GM23338 (cell line): ENCODE measurements around the gene ATP1B3. TPM values are rescaled to one million over a fixed set of nuclear protein-coding genes. Genes with fewer than 3 reads are reported as not detected.
"Not testable (repeated sequence)": the region's sequence is repeated elsewhere in the genome, so short reads cannot be mapped to it uniquely, and the experiment has no call there.

ENCODE experiments used
- ATAC-seq: fragments of 200-7000 bp; cut with Tn5 transposase; 3 replicates; pipeline ENCODE4 v1.9.1; 2020
- DNase-seq: peaks from one replicate; pipeline ENCODE4 v3.0.0-alpha.2; 2015; ENCODE audit warnings: low spot score
- H2AFZ ChIP-seq: fragments of 200-600 bp; sonication (generic); 2 replicates; pipeline ENCODE4 v1.8.0; 2016; ENCODE audit warnings: antibody characterized with exemption, mild to moderate bottlenecking, moderate library complexity
- H3F3A ChIP-seq: fragments of 200-600 bp; sonication (generic); replicated peaks from 2 replicates; pipeline ENCODE4 v1.8.0; 2017; ENCODE audit warnings: antibody characterized with exemption, mixed run types, low read depth
- H3K27ac ChIP-seq: fragments of 200-600 bp; sonication (generic); 2 replicates; pipeline ENCODE4 v1.6.1; 2016; ENCODE audit warnings: low read depth
- H3K27me3 ChIP-seq: fragments of 200-600 bp; sonication (generic); 2 replicates; pipeline ENCODE4 v1.8.0; 2016; ENCODE audit warnings: mild to moderate bottlenecking, mixed run types, moderate library complexity; ENCODE audit not compliant: insufficient read depth
- H3K36me3 ChIP-seq: fragments of 200-600 bp; sonication (generic); 2 replicates; pipeline ENCODE4 v1.8.0; 2016; ENCODE audit warnings: mild to moderate bottlenecking; ENCODE audit not compliant: insufficient read depth
- H3K4me1 ChIP-seq: fragments of 200-600 bp; sonication (generic); 2 replicates; pipeline ENCODE4 v1.8.0; 2016; ENCODE audit warnings: mild to moderate bottlenecking, moderate library complexity; ENCODE audit not compliant: insufficient read depth
- H3K4me2 ChIP-seq: fragments of 200-600 bp; sonication (generic); 2 replicates; pipeline ENCODE4 v1.7.1; 2017; ENCODE audit warnings: mixed run types
- H3K4me3 ChIP-seq: fragments of 200-600 bp; sonication (generic); 2 replicates; pipeline ENCODE4 v1.6.1; 2016; ENCODE audit warnings: mixed run types
- H3K79me2 ChIP-seq: fragments of 200-600 bp; sonication (generic); replicated peaks from 2 replicates; pipeline ENCODE4 v1.8.0; 2017; ENCODE audit warnings: mild to moderate bottlenecking; ENCODE audit not compliant: insufficient read depth
- H3K9me2 ChIP-seq: fragments of 200-600 bp; sonication (generic); 2 replicates; pipeline ENCODE4 v1.8.0; 2017; ENCODE audit not compliant: insufficient read depth
- H4K20me1 ChIP-seq: fragments of 200-600 bp; sonication (generic); replicated peaks from 2 replicates; pipeline ENCODE4 v1.8.0; 2017; ENCODE audit warnings: mild to moderate bottlenecking; ENCODE audit not compliant: insufficient read depth
- H3K27ac Mint-ChIP-seq: 2 replicates; pipeline ENCODE4 v1.8.0; 2020; ENCODE audit warnings: inconsistent platforms, mild to moderate bottlenecking, moderate library complexity, mixed read lengths
- H3K27me3 Mint-ChIP-seq: 3 replicates; pipeline ENCODE4 v1.8.0; 2022; ENCODE audit warnings: low read depth, mild to moderate bottlenecking, moderate library complexity, mixed read lengths, inconsistent platforms; ENCODE audit not compliant: insufficient read depth, poor library complexity
- H3K36me3 Mint-ChIP-seq: 3 replicates; pipeline ENCODE4 v1.8.0; 2021; ENCODE audit warnings: low read depth, mild to moderate bottlenecking, inconsistent platforms, moderate library complexity, mixed read lengths
- H3K4me1 Mint-ChIP-seq: 3 replicates; pipeline ENCODE4 v1.8.0; 2020; ENCODE audit warnings: mild to moderate bottlenecking, inconsistent platforms, mixed read lengths
- H3K4me3 Mint-ChIP-seq: 3 replicates; pipeline ENCODE4 v1.8.0; 2021; ENCODE audit warnings: moderate library complexity, mild to moderate bottlenecking, inconsistent platforms, mixed read lengths
- H3K9me3 Mint-ChIP-seq: 3 replicates; pipeline ENCODE4 v1.8.0; 2020; ENCODE audit warnings: moderate library complexity, mild to moderate bottlenecking, inconsistent platforms, mixed read lengths
- CREB1 ChIP-seq: fragments of 250-450 bp; sonication (Bioruptor Pico); IDR thresholded peaks from 2 replicates; pipeline ENCODE4 v1.5.0; 2020; ENCODE audit warnings: low read depth, mild to moderate bottlenecking, moderate library complexity
- EZH2phosphoT487 ChIP-seq: fragments of 200-600 bp; sonication (generic); IDR thresholded peaks from one replicate; pipeline ENCODE4 v1.8.1; 2018; ENCODE audit warnings: antibody characterized with exemption; ENCODE audit not compliant: unreplicated experiment
- NANOG ChIP-seq: IDR thresholded peaks from 2 replicates; pipeline ENCODE4 v1.6.1; 2016; ENCODE audit warnings: antibody characterized with exemption, borderline replicate concordance
- POLR2AphosphoS5 ChIP-seq: IDR thresholded peaks from 2 replicates; pipeline ENCODE4 v1.6.1; 2016; ENCODE audit warnings: antibody characterized with exemption, low read depth
- polyA plus RNA-seq: library from polyadenylated mRNA; unstranded; fragments of >200 nt; fragmentation: Nextera tagmentation; extraction: Ambion mirVana; gene quantifications from 2 replicates; pipeline ENCODE4 v1.2.1, GENCODE V29; 2016
- total RNA-seq: library from RNA; depleted of rRNA; stranded (reverse); fragments of >200 nt; shearing (Covaris generic); gene quantifications from 2 replicates; pipeline ENCODE4 v1.2.3, GENCODE V29; 2014
- TF ChIP-seq, protein P1 (sequence below): IDR thresholded peaks from 2 replicates; pipeline ENCODE4 v1.6.1; 2016; ENCODE audit warnings: antibody characterized with exemption
- TF ChIP-seq, protein P2 (sequence below), 2 experiments: fragments of 200-600 bp in 1 of 2; sonication (generic) in 1 of 2; conservative IDR thresholded peaks; 2 replicates each; pipeline versions ENCODE4 v1.5.1 to v1.6.1; 2016 to 2017; ENCODE audit warnings: antibody characterized with exemption in 2 of 2, low read depth in 2 of 2, mild to moderate bottlenecking in 2 of 2, moderate library complexity in 1 of 2
- TF ChIP-seq, protein P3 (sequence below): fragments of 250-450 bp; sonication (Bioruptor Pico); IDR thresholded peaks from 2 replicates; pipeline ENCODE4 v1.5.0; 2020; ENCODE audit warnings: mild to moderate bottlenecking, moderate library complexity

ATP1B3 gene
- total and polyA plus RNA-seq, 2 experiments from 2014 or later = 135 to 315 TPM

DNA sequence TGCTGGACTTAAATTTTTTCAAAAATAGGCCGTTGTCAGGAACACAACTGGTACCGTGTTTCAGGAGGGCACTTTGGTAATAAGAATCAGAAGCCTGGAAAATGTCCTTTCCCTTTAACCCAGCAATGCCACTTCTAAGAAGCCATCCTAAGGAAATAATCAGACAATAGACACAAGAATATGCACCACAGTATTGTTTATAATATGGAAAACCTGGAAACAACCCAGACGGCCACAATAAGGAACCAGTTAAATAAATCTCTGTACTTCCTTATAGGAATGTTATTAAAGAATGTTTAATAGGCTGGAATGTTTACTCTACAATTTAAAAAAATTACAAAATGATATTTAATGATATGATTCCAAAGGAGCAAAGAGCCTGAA lies 30.4 kb upstream of the ATP1B3 start:
- H3K27me3 Mint-ChIP-seq = peaks cover 5% of the 10 kb centered on the region
- H3K9me3 Mint-ChIP-seq = no peaks in the 10 kb centered on the region; the same call in 2 of the 3 replicates
- H3K27ac Mint-ChIP-seq = no peak overlapping the region
- Histone ChIP-seq H3K79me2 (no peaks in the 10 kb centered on the region), H3K27me3 (no peaks in the 10 kb centered on the region), H3K4me3 (no peak overlapping the region), H3F3A (no peaks in the 10 kb centered on the region), H3K4me2 (no peak overlapping the region), H4K20me1 (no peaks in the 10 kb centered on the region), H2AFZ (no peak overlapping the region), H3K9me2 (no peaks in the 10 kb centered on the region), H3K4me1 (peaks cover 4% of the 10 kb centered on the region), H3K36me3 (no peaks in the 10 kb centered on the region), H3K27ac (no peak overlapping the region)
- ATAC-seq = no peak
- H3K36me3 Mint-ChIP-seq = no peaks in the 10 kb centered on the region
- no peak overlapping the region for H3K4me3 Mint-ChIP-seq
- TF ChIP-seq POLR2AphosphoS5 = no peak
- TF ChIP-seq, protein P1, sequence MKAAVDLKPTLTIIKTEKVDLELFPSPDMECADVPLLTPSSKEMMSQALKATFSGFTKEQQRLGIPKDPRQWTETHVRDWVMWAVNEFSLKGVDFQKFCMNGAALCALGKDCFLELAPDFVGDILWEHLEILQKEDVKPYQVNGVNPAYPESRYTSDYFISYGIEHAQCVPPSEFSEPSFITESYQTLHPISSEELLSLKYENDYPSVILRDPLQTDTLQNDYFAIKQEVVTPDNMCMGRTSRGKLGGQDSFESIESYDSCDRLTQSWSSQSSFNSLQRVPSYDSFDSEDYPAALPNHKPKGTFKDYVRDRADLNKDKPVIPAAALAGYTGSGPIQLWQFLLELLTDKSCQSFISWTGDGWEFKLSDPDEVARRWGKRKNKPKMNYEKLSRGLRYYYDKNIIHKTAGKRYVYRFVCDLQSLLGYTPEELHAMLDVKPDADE = no peak
- no peak for TF ChIP-seq EZH2phosphoT487
- H3K4me1 Mint-ChIP-seq = peaks cover 4% of the 10 kb centered on the region; the same call in 2 of the 3 replicates
- no peak for DNase-seq

DNA sequence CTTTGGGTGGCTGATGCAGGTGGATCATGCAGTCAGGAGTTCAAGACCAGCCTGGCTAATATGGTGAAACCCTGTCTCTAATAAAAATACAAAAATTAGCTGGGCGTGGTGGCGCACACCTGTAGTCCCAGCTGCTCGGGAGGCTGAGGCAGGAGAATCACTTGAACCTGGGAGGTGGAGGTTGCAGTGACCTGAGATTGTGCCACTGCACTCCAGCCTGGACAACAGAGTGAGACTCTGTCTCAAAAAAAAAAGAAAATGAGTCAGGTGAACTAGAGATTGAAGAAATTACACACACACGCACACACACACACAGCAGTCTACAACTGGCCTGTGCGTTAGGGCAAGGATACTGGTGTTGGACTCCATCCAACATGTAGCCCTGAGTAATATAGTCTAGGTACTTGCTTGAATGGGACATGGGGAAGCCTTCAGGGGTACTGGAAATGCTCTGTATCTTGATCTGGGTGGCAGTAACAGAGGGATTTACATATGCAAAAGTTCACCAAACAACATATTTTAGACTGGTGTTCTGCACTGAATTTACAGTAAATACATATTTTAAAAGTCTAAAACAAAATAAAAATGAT lies 28.2 kb upstream of the ATP1B3 start:
- not testable (repeated sequence) for H3K4me2 ChIP-seq, H3K27me3 Mint-ChIP-seq, ATAC-seq, H3K27me3 ChIP-seq, H3F3A ChIP-seq, H3K36me3 Mint-ChIP-seq, H4K20me1 ChIP-seq, H3K4me1 Mint-ChIP-seq, H3K27ac Mint-ChIP-seq, DNase-seq, H3K4me3 ChIP-seq, H2AFZ ChIP-seq, H3K4me3 Mint-ChIP-seq, H3K9me2 ChIP-seq, H3K79me2 ChIP-seq, H3K4me1 ChIP-seq, H3K9me3 Mint-ChIP-seq, H3K36me3 ChIP-seq, H3K27ac ChIP-seq

DNA sequence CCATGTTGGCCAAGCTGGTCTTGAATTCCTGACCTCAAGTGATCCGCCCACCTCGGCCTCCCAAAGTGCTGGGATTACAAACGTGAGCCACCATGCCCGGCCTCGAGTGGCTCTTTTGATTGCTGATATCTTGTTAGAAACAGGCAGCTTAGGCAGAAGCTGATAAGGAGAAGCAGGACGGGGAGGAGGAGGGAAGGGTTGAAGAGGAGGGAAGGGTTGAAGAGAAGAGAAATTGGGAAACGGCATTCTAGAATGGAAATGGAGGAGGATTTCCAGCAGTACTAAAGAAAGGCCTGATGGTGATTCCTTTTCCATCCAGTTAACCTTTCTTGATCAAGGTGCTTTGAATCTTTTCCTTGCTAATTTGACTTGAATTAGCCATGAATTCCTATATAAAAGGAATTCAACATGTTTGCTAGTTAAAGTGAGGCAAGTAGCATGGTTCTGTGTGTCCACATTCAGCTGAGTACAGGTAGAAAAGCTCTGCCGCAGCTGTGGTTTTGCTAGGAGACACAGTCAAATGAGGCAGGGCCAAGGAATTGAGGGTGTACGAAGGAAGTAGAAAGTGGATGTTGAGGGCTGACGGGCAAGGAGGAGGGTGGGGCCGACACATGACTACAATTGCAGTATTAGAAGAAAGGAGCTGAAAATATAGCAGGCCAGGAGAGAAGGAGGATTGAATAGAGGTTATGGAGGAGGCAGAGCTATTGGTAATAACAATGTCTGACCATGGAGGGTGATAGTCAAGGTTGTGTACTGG lies 27.2 kb upstream of the ATP1B3 start:
- no peaks in the 10 kb centered on the region for H3K36me3 ChIP-seq
- DNase-seq (no peak), ATAC-seq (no peak)
- H3K27me3 ChIP-seq = no peaks in the 10 kb centered on the region
- no peak overlapping the region for H3K4me2 ChIP-seq
- Mint-ChIP-seq H3K27ac (no peak overlapping the region), H3K4me1 (no peaks in the 10 kb centered on the region), H3K9me3 (no peaks in the 10 kb centered on the region; the same call in 2 of the 3 replicates), H3K27me3 (peaks cover 5% of the 10 kb centered on the region), H3K4me3 (no peak overlapping the region), H3K36me3 (no peaks in the 10 kb centered on the region)
- H3K4me1 ChIP-seq = no peaks in the 10 kb centered on the region
- H3F3A ChIP-seq = no peaks in the 10 kb centered on the region
- no peaks in the 10 kb centered on the region for H4K20me1 ChIP-seq
- H3K79me2 ChIP-seq = no peaks in the 10 kb centered on the region
- peak overlapping the region; percentile 50 for H2AFZ ChIP-seq
- no peak overlapping the region for H3K27ac ChIP-seq
- H3K4me3 ChIP-seq = no peak overlapping the region
- H3K9me2 ChIP-seq = no peaks in the 10 kb centered on the region
- TF ChIP-seq NANOG (no peak), CREB1 (CRISPR knock-in tag) (no peak)
- TF ChIP-seq, protein P2, sequence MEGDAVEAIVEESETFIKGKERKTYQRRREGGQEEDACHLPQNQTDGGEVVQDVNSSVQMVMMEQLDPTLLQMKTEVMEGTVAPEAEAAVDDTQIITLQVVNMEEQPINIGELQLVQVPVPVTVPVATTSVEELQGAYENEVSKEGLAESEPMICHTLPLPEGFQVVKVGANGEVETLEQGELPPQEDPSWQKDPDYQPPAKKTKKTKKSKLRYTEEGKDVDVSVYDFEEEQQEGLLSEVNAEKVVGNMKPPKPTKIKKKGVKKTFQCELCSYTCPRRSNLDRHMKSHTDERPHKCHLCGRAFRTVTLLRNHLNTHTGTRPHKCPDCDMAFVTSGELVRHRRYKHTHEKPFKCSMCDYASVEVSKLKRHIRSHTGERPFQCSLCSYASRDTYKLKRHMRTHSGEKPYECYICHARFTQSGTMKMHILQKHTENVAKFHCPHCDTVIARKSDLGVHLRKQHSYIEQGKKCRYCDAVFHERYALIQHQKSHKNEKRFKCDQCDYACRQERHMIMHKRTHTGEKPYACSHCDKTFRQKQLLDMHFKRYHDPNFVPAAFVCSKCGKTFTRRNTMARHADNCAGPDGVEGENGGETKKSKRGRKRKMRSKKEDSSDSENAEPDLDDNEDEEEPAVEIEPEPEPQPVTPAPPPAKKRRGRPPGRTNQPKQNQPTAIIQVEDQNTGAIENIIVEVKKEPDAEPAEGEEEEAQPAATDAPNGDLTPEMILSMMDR (conservative IDR thresholded peaks at IDR 0.05; ENCODE audit: low read depth in 2 of 2) = no peak
- TF ChIP-seq, protein P3, sequence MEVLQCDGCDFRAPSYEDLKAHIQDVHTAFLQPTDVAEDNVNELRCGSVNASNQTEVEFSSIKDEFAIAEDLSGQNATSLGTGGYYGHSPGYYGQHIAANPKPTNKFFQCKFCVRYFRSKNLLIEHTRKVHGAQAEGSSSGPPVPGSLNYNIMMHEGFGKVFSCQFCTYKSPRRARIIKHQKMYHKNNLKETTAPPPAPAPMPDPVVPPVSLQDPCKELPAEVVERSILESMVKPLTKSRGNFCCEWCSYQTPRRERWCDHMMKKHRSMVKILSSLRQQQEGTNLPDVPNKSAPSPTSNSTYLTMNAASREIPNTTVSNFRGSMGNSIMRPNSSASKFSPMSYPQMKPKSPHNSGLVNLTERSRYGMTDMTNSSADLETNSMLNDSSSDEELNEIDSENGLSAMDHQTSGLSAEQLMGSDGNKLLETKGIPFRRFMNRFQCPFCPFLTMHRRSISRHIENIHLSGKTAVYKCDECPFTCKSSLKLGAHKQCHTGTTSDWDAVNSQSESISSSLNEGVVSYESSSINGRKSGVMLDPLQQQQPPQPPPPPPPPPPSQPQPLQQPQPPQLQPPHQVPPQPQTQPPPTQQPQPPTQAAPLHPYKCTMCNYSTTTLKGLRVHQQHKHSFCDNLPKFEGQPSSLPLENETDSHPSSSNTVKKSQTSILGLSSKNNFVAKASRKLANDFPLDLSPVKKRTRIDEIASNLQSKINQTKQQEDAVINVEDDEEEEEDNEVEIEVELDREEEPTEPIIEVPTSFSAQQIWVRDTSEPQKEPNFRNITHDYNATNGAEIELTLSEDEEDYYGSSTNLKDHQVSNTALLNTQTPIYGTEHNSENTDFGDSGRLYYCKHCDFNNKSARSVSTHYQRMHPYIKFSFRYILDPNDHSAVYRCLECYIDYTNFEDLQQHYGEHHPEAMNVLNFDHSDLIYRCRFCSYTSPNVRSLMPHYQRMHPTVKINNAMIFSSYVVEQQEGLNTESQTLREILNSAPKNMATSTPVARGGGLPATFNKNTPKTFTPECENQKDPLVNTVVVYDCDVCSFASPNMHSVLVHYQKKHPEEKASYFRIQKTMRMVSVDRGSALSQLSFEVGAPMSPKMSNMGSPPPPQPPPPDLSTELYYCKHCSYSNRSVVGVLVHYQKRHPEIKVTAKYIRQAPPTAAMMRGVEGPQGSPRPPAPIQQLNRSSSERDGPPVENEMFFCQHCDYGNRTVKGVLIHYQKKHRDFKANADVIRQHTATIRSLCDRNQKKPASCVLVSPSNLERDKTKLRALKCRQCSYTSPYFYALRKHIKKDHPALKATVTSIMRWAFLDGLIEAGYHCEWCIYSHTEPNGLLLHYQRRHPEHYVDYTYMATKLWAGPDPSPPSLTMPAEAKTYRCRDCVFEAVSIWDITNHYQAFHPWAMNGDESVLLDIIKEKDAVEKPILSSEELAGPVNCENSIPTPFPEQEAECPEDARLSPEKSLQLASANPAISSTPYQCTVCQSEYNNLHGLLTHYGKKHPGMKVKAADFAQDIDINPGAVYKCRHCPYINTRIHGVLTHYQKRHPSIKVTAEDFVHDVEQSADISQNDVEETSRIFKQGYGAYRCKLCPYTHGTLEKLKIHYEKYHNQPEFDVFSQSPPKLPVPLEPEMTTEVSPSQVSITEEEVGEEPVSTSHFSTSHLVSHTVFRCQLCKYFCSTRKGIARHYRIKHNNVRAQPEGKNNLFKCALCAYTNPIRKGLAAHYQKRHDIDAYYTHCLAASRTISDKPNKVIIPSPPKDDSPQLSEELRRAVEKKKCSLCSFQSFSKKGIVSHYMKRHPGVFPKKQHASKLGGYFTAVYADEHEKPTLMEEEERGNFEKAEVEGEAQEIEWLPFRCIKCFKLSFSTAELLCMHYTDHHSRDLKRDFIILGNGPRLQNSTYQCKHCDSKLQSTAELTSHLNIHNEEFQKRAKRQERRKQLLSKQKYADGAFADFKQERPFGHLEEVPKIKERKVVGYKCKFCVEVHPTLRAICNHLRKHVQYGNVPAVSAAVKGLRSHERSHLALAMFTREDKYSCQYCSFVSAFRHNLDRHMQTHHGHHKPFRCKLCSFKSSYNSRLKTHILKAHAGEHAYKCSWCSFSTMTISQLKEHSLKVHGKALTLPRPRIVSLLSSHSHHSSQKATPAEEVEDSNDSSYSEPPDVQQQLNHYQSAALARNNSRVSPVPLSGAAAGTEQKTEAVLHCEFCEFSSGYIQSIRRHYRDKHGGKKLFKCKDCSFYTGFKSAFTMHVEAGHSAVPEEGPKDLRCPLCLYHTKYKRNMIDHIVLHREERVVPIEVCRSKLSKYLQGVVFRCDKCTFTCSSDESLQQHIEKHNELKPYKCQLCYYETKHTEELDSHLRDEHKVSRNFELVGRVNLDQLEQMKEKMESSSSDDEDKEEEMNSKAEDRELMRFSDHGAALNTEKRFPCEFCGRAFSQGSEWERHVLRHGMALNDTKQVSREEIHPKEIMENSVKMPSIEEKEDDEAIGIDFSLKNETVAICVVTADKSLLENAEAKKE (CRISPR knock-in tag) = no peak
